Measurements from ENCODE around the gene CNTN3.

DNA sequence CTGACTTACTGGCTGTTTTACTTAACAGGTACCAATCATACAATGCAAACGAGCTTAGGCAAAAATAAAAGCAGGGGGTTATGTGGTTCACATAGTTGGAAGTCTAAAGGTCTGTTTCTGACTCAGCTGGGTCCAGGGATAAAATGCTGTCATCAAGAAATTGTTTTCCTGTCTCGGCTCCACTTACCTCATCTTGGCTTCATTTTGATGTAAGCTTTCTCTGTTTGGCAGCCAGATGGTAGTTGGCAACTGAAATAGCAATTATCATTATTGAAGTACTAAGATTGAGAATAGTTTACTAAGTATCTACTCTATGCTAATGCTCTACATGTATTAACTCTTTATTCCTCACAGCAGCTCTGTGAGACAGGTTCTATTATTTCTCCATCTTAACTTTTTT is 36.8 kb upstream of the CNTN3 start:
- TF ChIP-seq, protein P1, sequence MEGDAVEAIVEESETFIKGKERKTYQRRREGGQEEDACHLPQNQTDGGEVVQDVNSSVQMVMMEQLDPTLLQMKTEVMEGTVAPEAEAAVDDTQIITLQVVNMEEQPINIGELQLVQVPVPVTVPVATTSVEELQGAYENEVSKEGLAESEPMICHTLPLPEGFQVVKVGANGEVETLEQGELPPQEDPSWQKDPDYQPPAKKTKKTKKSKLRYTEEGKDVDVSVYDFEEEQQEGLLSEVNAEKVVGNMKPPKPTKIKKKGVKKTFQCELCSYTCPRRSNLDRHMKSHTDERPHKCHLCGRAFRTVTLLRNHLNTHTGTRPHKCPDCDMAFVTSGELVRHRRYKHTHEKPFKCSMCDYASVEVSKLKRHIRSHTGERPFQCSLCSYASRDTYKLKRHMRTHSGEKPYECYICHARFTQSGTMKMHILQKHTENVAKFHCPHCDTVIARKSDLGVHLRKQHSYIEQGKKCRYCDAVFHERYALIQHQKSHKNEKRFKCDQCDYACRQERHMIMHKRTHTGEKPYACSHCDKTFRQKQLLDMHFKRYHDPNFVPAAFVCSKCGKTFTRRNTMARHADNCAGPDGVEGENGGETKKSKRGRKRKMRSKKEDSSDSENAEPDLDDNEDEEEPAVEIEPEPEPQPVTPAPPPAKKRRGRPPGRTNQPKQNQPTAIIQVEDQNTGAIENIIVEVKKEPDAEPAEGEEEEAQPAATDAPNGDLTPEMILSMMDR (IDR thresholded peaks at IDR 0.05) = no peak
- TF ChIP-seq POLR2A (IDR thresholded peaks at IDR 0.05) = no peak
